Mesenchymal stem cell (in vitro differentiated cells and primary cell): ENCODE data around the gene KCNQ2.
"Not testable (repeated sequence)": the region's sequence is repeated elsewhere in the genome, so short reads cannot be mapped to it uniquely, and the experiment has no call there.

Source experiments
- DNase-seq: peaks from one replicate; pipeline ENCODE4 v3.0.0-alpha.2; 2013
- H2AFZ ChIP-seq: one replicate; pipeline ENCODE4 v1.6.1; 2013; ENCODE audit warnings: low read depth, mild to moderate bottlenecking, control low read depth, inconsistent platforms, low read length, moderate library complexity
- H2AK5ac ChIP-seq: 2 replicates; pipeline ENCODE4 v1.6.1; 2013; ENCODE audit warnings: low read length, moderate library complexity, mild to moderate bottlenecking, inconsistent platforms; ENCODE audit not compliant: severe bottlenecking
- H2BK120ac ChIP-seq: one replicate; pipeline ENCODE4 v1.6.1; 2013; ENCODE audit warnings: low read depth, mild to moderate bottlenecking, inconsistent platforms, low read length, moderate library complexity
- H2BK12ac ChIP-seq, 2 experiments: one replicate each; pipeline ENCODE4 v1.6.1; 2013; ENCODE audit warnings: inconsistent platforms in 2 of 2, low read length in 2 of 2, mild to moderate bottlenecking in 2 of 2, moderate library complexity in 2 of 2, control low read depth in 1 of 2
- H2BK15ac ChIP-seq: one replicate; pipeline ENCODE4 v1.6.1; 2013; ENCODE audit warnings: mild to moderate bottlenecking, low read depth, inconsistent platforms; ENCODE audit not compliant: poor library complexity, severe bottlenecking
- H2BK5ac ChIP-seq: 2 replicates; pipeline ENCODE4 v1.6.1; 2013; ENCODE audit warnings: low read depth, mild to moderate bottlenecking, low read length, control low read depth, inconsistent platforms; ENCODE audit not compliant: poor library complexity, severe bottlenecking
- H3K14ac ChIP-seq, 2 experiments: one replicate each; pipeline ENCODE4 v1.6.1; 2013; ENCODE audit warnings: inconsistent platforms in 2 of 2, low read length in 2 of 2, control low read depth in 1 of 2, mild to moderate bottlenecking in 1 of 2, moderate library complexity in 1 of 2
- H3K18ac ChIP-seq, 2 experiments: one replicate each; pipeline ENCODE4 v1.6.1; 2013; ENCODE audit warnings: inconsistent platforms in 2 of 2, low read length in 2 of 2, control low read depth in 1 of 2, low read depth in 1 of 2, mild to moderate bottlenecking in 1 of 2
- H3K23ac ChIP-seq, 2 experiments: one replicate each; pipeline ENCODE4 v1.6.1; 2013; ENCODE audit warnings: inconsistent platforms in 2 of 2, low read length in 2 of 2, mild to moderate bottlenecking in 2 of 2, moderate library complexity in 2 of 2, control low read depth in 1 of 2
- H3K27ac ChIP-seq: 2 replicates; pipeline ENCODE4 v1.5.1; 2013; ENCODE audit warnings: mild to moderate bottlenecking, moderate library complexity, low read length, control low read depth, inconsistent platforms; ENCODE audit not compliant: poor library complexity, severe bottlenecking
- H3K27me3 ChIP-seq, 2 experiments: 2 replicates each; pipeline versions ENCODE4 v1.6.1 to v1.7.0; 2013; ENCODE audit warnings: low read length in 2 of 2, mild to moderate bottlenecking in 2 of 2, moderate library complexity in 2 of 2, control low read depth in 1 of 2, inconsistent platforms in 1 of 2; ENCODE audit not compliant: control insufficient read depth in 1 of 2, insufficient read depth in 1 of 2
- H3K36me3 ChIP-seq, 2 experiments: 2 replicates each; pipeline versions ENCODE4 v1.6.1 to v1.7.0; 2013; ENCODE audit warnings: low read length in 2 of 2, control low read depth in 1 of 2, inconsistent platforms in 1 of 2, low read depth in 1 of 2, mild to moderate bottlenecking in 1 of 2; ENCODE audit not compliant: insufficient read depth in 2 of 2, control insufficient read depth in 1 of 2
- H3K4ac ChIP-seq, 2 experiments: one replicate each; pipeline ENCODE4 v1.6.1; 2013; ENCODE audit warnings: inconsistent platforms in 2 of 2, low read length in 2 of 2, mild to moderate bottlenecking in 2 of 2, moderate library complexity in 2 of 2, control low read depth in 1 of 2, low read depth in 1 of 2
- H3K4me1 ChIP-seq: 2 replicates; pipeline ENCODE4 v1.6.1; 2013; ENCODE audit warnings: low read depth, low read length, control low read depth; ENCODE audit not compliant: control insufficient read depth, insufficient read depth
- H3K4me2 ChIP-seq: 2 replicates; pipeline ENCODE4 v1.6.1; 2013; ENCODE audit warnings: low read length, mild to moderate bottlenecking, inconsistent platforms; ENCODE audit not compliant: poor library complexity, severe bottlenecking
- H3K4me3 ChIP-seq, 2 experiments: 2 replicates each; pipeline versions ENCODE4 v1.5.1 to v1.7.0; 2013; ENCODE audit warnings: low read length in 2 of 2, mild to moderate bottlenecking in 2 of 2, control low read depth in 1 of 2, low read depth in 1 of 2; ENCODE audit not compliant: insufficient read depth in 1 of 2
- H3K79me1 ChIP-seq: replicated peaks from 2 replicates; pipeline ENCODE4 v1.6.1; 2013; ENCODE audit warnings: mild to moderate bottlenecking, control low read depth, low read length, inconsistent platforms; ENCODE audit not compliant: poor library complexity, severe bottlenecking
- H3K9ac ChIP-seq: 2 replicates; pipeline ENCODE4 v1.7.0; 2013; ENCODE audit warnings: mild to moderate bottlenecking, low read length, moderate library complexity
- H3K9me3 ChIP-seq: 2 replicates; pipeline ENCODE4 v1.7.0; 2013; ENCODE audit warnings: mild to moderate bottlenecking, low read length; ENCODE audit not compliant: control insufficient read depth
- H4K8ac ChIP-seq: one replicate; pipeline ENCODE4 v1.6.1; 2013; ENCODE audit warnings: inconsistent platforms, mild to moderate bottlenecking, low read length, moderate library complexity
- H4K91ac ChIP-seq: one replicate; pipeline ENCODE4 v1.6.1; 2013; ENCODE audit warnings: mild to moderate bottlenecking, low read length, inconsistent platforms
- WGBS: methylation state at CpG from one replicate; pipeline ENCODE4 v1.1.7; 2013; ENCODE audit warnings: mixed read lengths; 5-methylcytosine and 5-hydroxymethylcytosine counted together

The KCNQ2 gene

DNA sequence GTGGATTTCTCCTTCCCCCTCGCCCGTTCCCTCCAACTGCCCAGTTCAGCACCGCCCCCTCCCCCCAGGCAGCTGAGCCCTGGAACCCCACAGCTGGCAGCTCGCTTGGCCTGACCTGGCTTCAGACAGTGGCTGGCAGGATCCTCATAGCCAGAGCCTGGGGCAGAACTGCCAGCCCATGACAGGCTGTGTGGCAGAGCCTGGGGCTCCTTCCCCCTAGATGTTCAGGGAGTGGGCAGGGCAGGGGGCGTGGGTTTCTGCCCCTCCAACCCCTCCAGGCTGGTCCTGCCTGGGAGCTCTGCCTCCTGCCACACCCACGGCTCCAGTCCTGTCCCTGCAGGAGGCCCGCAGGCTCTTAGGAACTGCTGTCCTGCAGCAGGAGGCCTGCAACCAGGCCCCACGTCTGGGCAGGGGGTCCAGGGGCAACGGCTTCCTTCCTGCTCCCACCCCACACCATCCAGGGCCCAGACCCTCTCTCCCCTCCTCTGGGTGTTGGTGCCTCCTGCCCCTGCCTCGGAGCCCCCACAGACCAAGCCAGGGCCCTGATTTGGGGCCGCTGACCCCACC, 9.6 kb upstream of the KCNQ2 start:
- H3K18ac ChIP-seq = no peak overlapping the region
- H2AK5ac ChIP-seq = no peak overlapping the region
- no peak overlapping the region for H3K14ac ChIP-seq
- WGBS = 35% methylated on average over 11 of the region's 11 CpGs
- no peak overlapping the region for H2BK15ac ChIP-seq
- H3K4me2 ChIP-seq = no peak overlapping the region
- no peak overlapping the region for H3K4me3 ChIP-seq
- H2BK12ac ChIP-seq = no peak overlapping the region
- no peak overlapping the region for H4K8ac ChIP-seq
- no peak overlapping the region for H2AFZ ChIP-seq
- no peak overlapping the region for H3K4ac ChIP-seq
- H4K91ac ChIP-seq = no peak overlapping the region
- H3K4me1 ChIP-seq = peaks cover 17% of the 10 kb centered on the region
- no peaks in the 10 kb centered on the region for H3K79me1 ChIP-seq
- no peaks in the 10 kb centered on the region for H3K9me3 ChIP-seq
- H2BK5ac ChIP-seq = no peak overlapping the region
- no peak for DNase-seq
- H3K23ac ChIP-seq = no peak overlapping the region
- H3K9ac ChIP-seq = no peak overlapping the region
- H2BK120ac ChIP-seq = no peak overlapping the region
- H3K27ac ChIP-seq = no peak overlapping the region
- peaks cover 58 to 74% of the 10 kb centered on the region in 2 experiments for H3K27me3 ChIP-seq
- H3K36me3 ChIP-seq = no peaks in the 10 kb centered on the region

DNA sequence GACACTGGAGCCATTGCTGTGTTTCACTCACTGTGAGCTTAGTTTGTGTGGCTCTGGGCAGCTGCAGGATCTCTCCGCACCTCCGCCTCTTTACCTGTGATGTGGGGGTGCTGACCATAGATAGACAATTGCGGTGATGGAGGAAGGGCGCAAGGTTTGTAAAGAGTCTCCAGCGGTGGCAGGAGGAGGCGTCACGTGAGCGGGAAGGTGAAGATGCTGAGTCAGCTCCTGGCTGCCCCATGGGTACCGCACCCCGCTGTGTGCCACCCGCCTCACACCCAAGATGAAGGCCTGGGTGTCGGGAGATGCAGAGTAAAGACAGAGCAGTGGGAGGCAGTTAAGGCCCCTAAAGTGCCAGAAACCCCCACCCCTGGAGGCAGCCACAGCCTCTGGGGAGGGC, 9.0 kb upstream of the KCNQ2 start:
- H2BK15ac ChIP-seq = no peak overlapping the region
- H3K9me3 ChIP-seq = no peaks in the 10 kb centered on the region
- H3K4me1 ChIP-seq = peaks cover 17% of the 10 kb centered on the region
- no peak overlapping the region for H3K18ac ChIP-seq
- no peak overlapping the region for H3K23ac ChIP-seq
- no peak overlapping the region for H4K8ac ChIP-seq
- 72% methylated on average over 10 of the region's 12 CpGs for WGBS
- no peaks in the 10 kb centered on the region for H3K79me1 ChIP-seq
- H3K27me3 ChIP-seq = peaks cover 60 to 75% of the 10 kb centered on the region in 2 experiments
- no peak overlapping the region for H4K91ac ChIP-seq
- no peak overlapping the region for H2AK5ac ChIP-seq
- H3K36me3 ChIP-seq = no peaks in the 10 kb centered on the region
- H2BK12ac ChIP-seq = no peak overlapping the region
- H3K27ac ChIP-seq = no peak overlapping the region
- no peak overlapping the region for H3K4me2 ChIP-seq
- H2BK5ac ChIP-seq = no peak overlapping the region
- no peak overlapping the region for H2AFZ ChIP-seq
- no peak overlapping the region for H3K9ac ChIP-seq
- no peak overlapping the region for H2BK120ac ChIP-seq
- no peak overlapping the region for H3K14ac ChIP-seq
- H3K4ac ChIP-seq = no peak overlapping the region
- no peak for DNase-seq
- H3K4me3 ChIP-seq = no peak overlapping the region

DNA sequence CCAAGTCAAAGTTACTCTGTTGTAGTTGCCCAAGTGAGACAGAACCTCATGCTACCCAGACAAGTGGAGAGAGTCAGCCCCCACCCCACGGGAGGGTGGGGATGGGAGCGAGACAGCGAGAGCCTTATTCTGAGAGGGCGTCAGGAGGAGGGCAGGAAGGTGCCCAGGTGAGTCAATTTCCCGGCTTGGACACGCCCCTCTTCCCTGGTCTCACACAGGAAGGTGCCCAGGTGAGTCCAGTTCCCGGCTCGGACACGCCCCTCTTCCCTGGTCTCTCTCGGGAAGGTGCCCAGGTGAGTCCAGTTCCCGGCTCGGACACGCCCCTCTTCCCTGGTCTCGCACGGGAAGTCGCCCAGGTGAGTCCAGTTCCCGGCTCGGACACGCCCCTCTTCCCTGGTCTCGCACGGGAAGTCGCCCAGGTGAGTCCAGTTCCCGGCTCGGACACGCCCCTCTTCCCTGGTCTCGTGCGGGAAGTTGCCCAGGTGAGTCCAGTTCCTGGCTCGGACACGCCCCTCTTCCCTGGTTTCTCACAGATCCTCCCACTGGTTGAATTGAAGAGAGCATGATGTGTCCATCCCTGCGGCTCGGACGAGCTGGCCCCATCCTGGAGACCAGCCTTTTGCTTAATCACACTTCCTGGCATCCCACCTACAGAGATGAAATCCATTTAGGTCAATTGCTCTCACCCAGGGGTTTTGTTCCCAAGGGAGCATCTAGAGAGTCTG, 7.4 kb upstream of the KCNQ2 start:
- H3K79me1 ChIP-seq, H3K36me3 ChIP-seq, H4K8ac ChIP-seq, H2BK12ac ChIP-seq, H3K14ac ChIP-seq, H3K9me3 ChIP-seq, H3K18ac ChIP-seq, H2AK5ac ChIP-seq, H3K4me3 ChIP-seq, H3K4ac ChIP-seq, DNase-seq, H2BK5ac ChIP-seq, H4K91ac ChIP-seq, H2AFZ ChIP-seq, H3K9ac ChIP-seq, H2BK15ac ChIP-seq, H3K23ac ChIP-seq, H3K4me2 ChIP-seq, H2BK120ac ChIP-seq, H3K27ac ChIP-seq: not testable (repeated sequence)
- Histone ChIP-seq H3K4me1 (peaks cover 17% of the 10 kb centered on the region), H3K27me3 (peaks cover 59 to 71% of the 10 kb centered on the region in 2 experiments)
- WGBS = 69% methylated on average over 32 of the region's 32 CpGs

DNA sequence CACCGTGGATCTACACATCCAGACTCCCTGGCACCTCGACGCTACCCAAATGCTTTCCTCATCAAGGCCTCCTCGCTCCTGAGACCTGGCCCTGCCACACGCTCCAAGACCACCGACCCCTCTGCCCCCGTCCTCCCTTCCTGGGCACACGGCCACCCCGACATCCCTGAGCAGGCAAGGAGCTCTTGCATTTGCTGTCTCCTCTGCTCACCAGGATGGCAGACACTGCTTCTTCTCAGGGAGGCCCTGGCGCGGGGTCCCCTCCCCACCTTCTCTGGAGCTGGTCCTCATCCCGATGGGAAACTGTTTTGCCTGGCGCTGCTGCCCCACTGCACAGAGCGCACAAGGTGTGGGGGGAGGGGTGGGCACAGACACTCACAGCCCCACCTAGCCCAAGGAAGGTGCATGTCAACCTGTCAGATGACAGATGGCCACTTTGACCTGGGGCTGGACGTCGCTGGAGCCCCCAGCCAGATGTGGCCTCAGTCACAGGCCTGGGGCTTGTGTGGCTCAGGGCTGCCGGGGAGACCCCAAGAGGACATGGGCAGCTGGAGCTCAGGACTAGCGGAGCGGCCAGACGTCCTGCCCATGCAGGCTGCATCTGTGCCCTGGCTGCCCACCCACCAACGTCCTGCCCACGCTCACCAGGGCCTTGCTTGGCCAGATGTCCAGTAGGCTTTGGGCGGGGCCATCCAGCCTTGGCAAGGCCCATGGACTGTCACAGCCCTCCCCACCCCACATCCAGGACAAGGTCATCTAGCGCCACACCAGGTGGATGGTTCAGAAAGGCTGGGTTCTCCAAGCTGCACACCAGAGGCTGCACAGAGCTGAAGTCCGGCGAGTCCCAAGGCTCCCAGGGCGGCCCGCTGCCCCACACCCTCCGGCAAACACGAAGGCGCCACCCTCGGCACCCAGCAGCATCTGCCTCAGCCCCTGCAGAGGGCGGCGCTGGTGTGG, 6.2 kb upstream of the KCNQ2 start:
- DNase-seq = no peak

More for the DNA sequence above, 6.2 kb upstream of the KCNQ2 start:
- H3K18ac ChIP-seq = no peak overlapping the region
- H2BK120ac ChIP-seq = no peak overlapping the region
- no peak overlapping the region for H3K14ac ChIP-seq
- no peak overlapping the region for H4K91ac ChIP-seq
- no peak overlapping the region for H3K4me2 ChIP-seq
- peaks cover 15% of the 10 kb centered on the region for H3K4me1 ChIP-seq
- no peaks in the 10 kb centered on the region for H3K79me1 ChIP-seq
- no peak overlapping the region for H3K9ac ChIP-seq
- no peak overlapping the region for H2BK12ac ChIP-seq
- no peak overlapping the region for H2BK5ac ChIP-seq
- no peak overlapping the region for H3K4ac ChIP-seq
- H3K36me3 ChIP-seq = no peaks in the 10 kb centered on the region
- no peak overlapping the region for H3K27ac ChIP-seq
- no peak overlapping the region for H2AK5ac ChIP-seq
- no peak overlapping the region for H2BK15ac ChIP-seq
- H4K8ac ChIP-seq = no peak overlapping the region
- no peaks in the 10 kb centered on the region for H3K9me3 ChIP-seq
- no peak overlapping the region for H3K23ac ChIP-seq
- H2AFZ ChIP-seq = no peak overlapping the region
- WGBS = 90% methylated on average over 34 of the region's 34 CpGs
- H3K4me3 ChIP-seq = no peak overlapping the region
- H3K27me3 ChIP-seq = peaks cover 60 to 82% of the 10 kb centered on the region in 2 experiments
